Measurements from ENCODE around the gene CGGBP1.

DNA sequence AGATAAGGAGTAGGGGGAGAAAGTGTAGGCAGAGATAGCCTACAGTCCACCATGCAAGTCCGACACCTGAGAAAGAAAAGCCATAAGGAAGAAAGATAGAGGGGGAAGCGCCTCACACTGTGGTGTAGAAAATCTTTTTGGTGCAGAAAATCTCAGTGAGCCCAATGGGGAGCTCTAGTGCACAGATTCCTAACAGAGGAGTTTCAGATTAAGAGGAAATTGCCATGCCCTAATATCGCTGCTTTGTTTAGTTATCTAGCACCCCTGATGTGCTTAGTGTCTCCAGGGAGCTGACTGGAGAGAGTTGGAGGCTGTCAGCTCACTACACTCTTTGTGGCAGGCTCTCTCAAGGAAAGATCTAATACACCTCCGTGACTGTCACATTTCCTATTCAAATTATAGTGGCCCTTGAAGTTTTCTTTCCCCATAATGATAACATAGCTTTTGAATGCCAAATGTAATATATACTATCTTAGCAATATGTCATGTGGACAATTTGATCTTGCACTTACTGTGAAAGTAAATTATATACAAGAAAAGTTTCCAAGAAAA lies 33.7 kb downstream of the CGGBP1 start:
- TF ChIP-seq, protein P1, sequence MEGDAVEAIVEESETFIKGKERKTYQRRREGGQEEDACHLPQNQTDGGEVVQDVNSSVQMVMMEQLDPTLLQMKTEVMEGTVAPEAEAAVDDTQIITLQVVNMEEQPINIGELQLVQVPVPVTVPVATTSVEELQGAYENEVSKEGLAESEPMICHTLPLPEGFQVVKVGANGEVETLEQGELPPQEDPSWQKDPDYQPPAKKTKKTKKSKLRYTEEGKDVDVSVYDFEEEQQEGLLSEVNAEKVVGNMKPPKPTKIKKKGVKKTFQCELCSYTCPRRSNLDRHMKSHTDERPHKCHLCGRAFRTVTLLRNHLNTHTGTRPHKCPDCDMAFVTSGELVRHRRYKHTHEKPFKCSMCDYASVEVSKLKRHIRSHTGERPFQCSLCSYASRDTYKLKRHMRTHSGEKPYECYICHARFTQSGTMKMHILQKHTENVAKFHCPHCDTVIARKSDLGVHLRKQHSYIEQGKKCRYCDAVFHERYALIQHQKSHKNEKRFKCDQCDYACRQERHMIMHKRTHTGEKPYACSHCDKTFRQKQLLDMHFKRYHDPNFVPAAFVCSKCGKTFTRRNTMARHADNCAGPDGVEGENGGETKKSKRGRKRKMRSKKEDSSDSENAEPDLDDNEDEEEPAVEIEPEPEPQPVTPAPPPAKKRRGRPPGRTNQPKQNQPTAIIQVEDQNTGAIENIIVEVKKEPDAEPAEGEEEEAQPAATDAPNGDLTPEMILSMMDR (IDR thresholded peaks at IDR 0.05; ENCODE audit: insufficient read depth, low read length, poor library complexity, severe bottlenecking): no peak
- no peak for TF ChIP-seq EZH2phosphoT487 (conservative IDR thresholded peaks at IDR 0.05; ENCODE audit: low read length)

Measured in SU-DHL-6 (cell line).